Effector memory CD4-positive, alpha-beta T cell (primary cell): ENCODE results near the gene UBE2I.
A peak's percentile ranks its signal among the peaks of the same experiment; 100 is the strongest.

Source experiments
- DNase-seq, 3 donors: peaks; one replicate each; pipeline ENCODE4 v3.0.0-alpha.2; 2020
- H3K27ac ChIP-seq: 2 replicates; pipeline ENCODE4 v1.7.0; 2013; ENCODE audit warnings: mild to moderate bottlenecking, low read length, moderate library complexity; ENCODE audit not compliant: insufficient read depth, poor library complexity, severe bottlenecking
- H3K27me3 ChIP-seq: replicated peaks from 2 replicates; pipeline ENCODE4 v1.7.0; 2013; ENCODE audit warnings: mild to moderate bottlenecking, low read length; ENCODE audit not compliant: insufficient read depth, control insufficient read depth, poor library complexity, severe bottlenecking
- H3K36me3 ChIP-seq: 2 replicates; pipeline ENCODE4 v1.7.0; 2013; ENCODE audit warnings: mild to moderate bottlenecking, low read length, moderate library complexity; ENCODE audit not compliant: control insufficient read depth, insufficient read depth
- H3K4me1 ChIP-seq: 2 replicates; pipeline ENCODE4 v1.7.0; 2013; ENCODE audit warnings: low read length, mild to moderate bottlenecking; ENCODE audit not compliant: control insufficient read depth, insufficient read depth, poor library complexity, severe bottlenecking
- H3K4me3 ChIP-seq: 2 replicates; pipeline ENCODE4 v1.7.0; 2013; ENCODE audit warnings: low read length, low read depth, mild to moderate bottlenecking; ENCODE audit not compliant: insufficient read depth, poor library complexity, severe bottlenecking
- H3K9me3 ChIP-seq: 2 replicates; pipeline ENCODE4 v1.7.0; 2013; ENCODE audit warnings: mild to moderate bottlenecking, low read length, moderate library complexity; ENCODE audit not compliant: control insufficient read depth

UBE2I gene

GRCh38 chr16:1342526-1343427 lies 33.3 kb downstream of the UBE2I start:
- no peaks in the 10 kb centered on the region for H3K9me3 ChIP-seq
- peaks cover 12% of the 10 kb centered on the region for H3K4me1 ChIP-seq
- peak overlapping the region; percentile 26 for H3K27ac ChIP-seq
- peak; percentile 95 to 99 (median 97) for DNase-seq
- H3K36me3 ChIP-seq, result no peaks in the 10 kb centered on the region
- H3K27me3 ChIP-seq, result no peaks in the 10 kb centered on the region
- peak overlapping the region; percentile 53 for H3K4me3 ChIP-seq

GRCh38 chr16:1343428-1344242 lies 34.2 kb downstream of the UBE2I start:
- Histone ChIP-seq H3K4me1 (peaks cover 12% of the 10 kb centered on the region), H3K9me3 (no peaks in the 10 kb centered on the region), H3K27ac (no peak overlapping the region), H3K27me3 (no peaks in the 10 kb centered on the region), H3K4me3 (no peak overlapping the region), H3K36me3 (peaks cover 7% of the 10 kb centered on the region)
- no peak for DNase-seq

GRCh38 chr16:1344499-1344898 lies 35.1 kb downstream of the UBE2I start:
- H3K4me3 ChIP-seq, result no peak overlapping the region
- H3K36me3 ChIP-seq, result peaks cover 15% of the 10 kb centered on the region
- DNase-seq, result no peak
- H3K27me3 ChIP-seq, result no peaks in the 10 kb centered on the region
- peaks cover 12% of the 10 kb centered on the region for H3K4me1 ChIP-seq
- no peaks in the 10 kb centered on the region for H3K9me3 ChIP-seq
- no peak overlapping the region for H3K27ac ChIP-seq

GRCh38 chr16:1345087-1345486 lies 35.7 kb downstream of the UBE2I start:
- DNase-seq, result no peak
- H3K9me3 ChIP-seq, result no peaks in the 10 kb centered on the region
- H3K27ac ChIP-seq, result no peak overlapping the region
- H3K4me3 ChIP-seq, result no peak overlapping the region
- no peaks in the 10 kb centered on the region for H3K27me3 ChIP-seq
- peaks cover 12% of the 10 kb centered on the region for H3K4me1 ChIP-seq
- H3K36me3 ChIP-seq, result peaks cover 21% of the 10 kb centered on the region

GRCh38 chr16:1345651-1346421 lies 36.4 kb downstream of the UBE2I start:
- Histone ChIP-seq H3K9me3 (no peaks in the 10 kb centered on the region), H3K4me1 (peaks cover 15% of the 10 kb centered on the region), H3K36me3 (peaks cover 26% of the 10 kb centered on the region), H3K27ac (no peak overlapping the region), H3K4me3 (no peak overlapping the region), H3K27me3 (no peaks in the 10 kb centered on the region)
- DNase-seq, result no peak

GRCh38 chr16:1346422-1347285 lies 37.2 kb downstream of the UBE2I start:
- H3K36me3 ChIP-seq, result peaks cover 26% of the 10 kb centered on the region
- H3K27me3 ChIP-seq, result no peaks in the 10 kb centered on the region

GRCh38 chr16:1347286-1347855 lies 37.9 kb downstream of the UBE2I start:
- H3K27ac ChIP-seq, result no peak overlapping the region
- no peaks in the 10 kb centered on the region for H3K9me3 ChIP-seq
- no peak for DNase-seq
- peaks cover 26% of the 10 kb centered on the region for H3K36me3 ChIP-seq
- H3K4me3 ChIP-seq, result no peak overlapping the region
- no peaks in the 10 kb centered on the region for H3K27me3 ChIP-seq
- H3K4me1 ChIP-seq, result peaks cover 17% of the 10 kb centered on the region

More at GRCh38 chr16:1346422-1347285, 37.2 kb downstream of the UBE2I start:
- no peak overlapping the region for H3K27ac ChIP-seq
- H3K9me3 ChIP-seq, result no peaks in the 10 kb centered on the region
- DNase-seq, result no peak
- no peak overlapping the region for H3K4me3 ChIP-seq
- peaks cover 20% of the 10 kb centered on the region for H3K4me1 ChIP-seq

GRCh38 chr16:1347962-1348361 lies 38.5 kb downstream of the UBE2I start:
- no peaks in the 10 kb centered on the region for H3K27me3 ChIP-seq
- no peak overlapping the region for H3K27ac ChIP-seq
- H3K4me3 ChIP-seq, result no peak overlapping the region
- peaks cover 17% of the 10 kb centered on the region for H3K4me1 ChIP-seq
- H3K9me3 ChIP-seq, result no peaks in the 10 kb centered on the region
- peaks cover 26% of the 10 kb centered on the region for H3K36me3 ChIP-seq
- no peak for DNase-seq

- H3K27ac ChIP-seq, result no peak overlapping the region
- no peaks in the 10 kb centered on the region for H3K27me3 ChIP-seq
- DNase-seq, result no peak
- no peaks in the 10 kb centered on the region for H3K9me3 ChIP-seq
- no peak overlapping the region for H3K4me3 ChIP-seq
- H3K36me3 ChIP-seq, result peaks cover 26% of the 10 kb centered on the region
- peaks cover 17% of the 10 kb centered on the region for H3K4me1 ChIP-seq
Measured at GRCh38 chr16:1348441-1348840, 39.0 kb downstream of the UBE2I start.
